ENCODE data around the gene TTI1.

The TTI1 gene

DNA sequence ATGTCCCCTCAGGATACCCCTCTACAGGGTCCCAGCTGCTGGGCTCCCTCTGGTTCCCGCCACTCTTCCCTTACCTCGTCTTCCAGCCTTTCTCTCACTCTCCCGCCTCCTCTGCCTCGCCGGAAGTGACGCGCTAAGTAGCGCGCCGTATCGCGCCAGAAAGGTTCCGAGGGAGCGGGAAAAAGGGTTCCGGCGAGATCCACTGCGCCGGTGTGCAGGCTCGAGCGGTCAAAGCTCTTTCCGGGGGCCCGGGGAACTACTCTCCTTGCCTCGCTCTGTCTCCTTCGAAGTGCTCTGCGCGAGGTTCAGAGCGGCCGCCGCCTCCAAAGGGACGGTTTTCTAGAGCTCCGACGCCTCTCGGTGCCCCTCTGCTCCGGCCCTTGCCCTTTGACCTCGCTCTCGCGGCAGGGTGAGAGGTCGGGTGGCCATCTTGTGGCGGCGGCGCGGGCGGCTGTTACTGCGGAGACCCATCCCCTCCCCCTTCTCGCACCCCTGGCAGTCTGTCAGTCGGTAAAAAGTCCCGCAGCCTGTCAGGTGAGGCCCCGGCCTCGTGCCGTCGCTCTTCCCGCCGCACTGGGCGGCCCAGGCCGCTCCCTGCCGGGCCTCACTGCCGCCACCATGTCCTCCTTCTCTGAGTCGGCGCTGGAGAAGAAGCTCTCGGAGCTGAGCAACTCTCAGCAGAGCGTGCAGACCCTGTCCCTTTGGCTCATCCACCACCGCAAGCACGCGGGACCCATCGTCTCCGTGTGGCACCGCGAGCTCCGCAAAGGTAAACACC, at the start of gene TTI1, which contains the start of gene RPRD1B:
Gene TTI1, minus strand, starts transcription at position 127 of the 778 bp plus-strand sequence. CDS start 19,640 bp downstream, outside the sequence.
Gene RPRD1B, plus strand, starts transcription at position 417 of the 778 bp plus-strand sequence. Its CDS starts 202 bp downstream, at position 619.
- TF ChIP-seq, protein P1, sequence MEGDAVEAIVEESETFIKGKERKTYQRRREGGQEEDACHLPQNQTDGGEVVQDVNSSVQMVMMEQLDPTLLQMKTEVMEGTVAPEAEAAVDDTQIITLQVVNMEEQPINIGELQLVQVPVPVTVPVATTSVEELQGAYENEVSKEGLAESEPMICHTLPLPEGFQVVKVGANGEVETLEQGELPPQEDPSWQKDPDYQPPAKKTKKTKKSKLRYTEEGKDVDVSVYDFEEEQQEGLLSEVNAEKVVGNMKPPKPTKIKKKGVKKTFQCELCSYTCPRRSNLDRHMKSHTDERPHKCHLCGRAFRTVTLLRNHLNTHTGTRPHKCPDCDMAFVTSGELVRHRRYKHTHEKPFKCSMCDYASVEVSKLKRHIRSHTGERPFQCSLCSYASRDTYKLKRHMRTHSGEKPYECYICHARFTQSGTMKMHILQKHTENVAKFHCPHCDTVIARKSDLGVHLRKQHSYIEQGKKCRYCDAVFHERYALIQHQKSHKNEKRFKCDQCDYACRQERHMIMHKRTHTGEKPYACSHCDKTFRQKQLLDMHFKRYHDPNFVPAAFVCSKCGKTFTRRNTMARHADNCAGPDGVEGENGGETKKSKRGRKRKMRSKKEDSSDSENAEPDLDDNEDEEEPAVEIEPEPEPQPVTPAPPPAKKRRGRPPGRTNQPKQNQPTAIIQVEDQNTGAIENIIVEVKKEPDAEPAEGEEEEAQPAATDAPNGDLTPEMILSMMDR (IDR thresholded peaks at IDR 0.05; ENCODE audit: low read depth, low read length), result no peak
- peak; percentile 83 to 87 for DNase-seq (ENCODE audit: low read depth in 2 of 2)
- peak within 1 kb of the TSS; percentile 92 to 93 for H3K4me3 ChIP-seq (replicated peaks in 1 of 2; ENCODE audit: low read depth in 2 of 2, low read length in 2 of 2)

DNA sequence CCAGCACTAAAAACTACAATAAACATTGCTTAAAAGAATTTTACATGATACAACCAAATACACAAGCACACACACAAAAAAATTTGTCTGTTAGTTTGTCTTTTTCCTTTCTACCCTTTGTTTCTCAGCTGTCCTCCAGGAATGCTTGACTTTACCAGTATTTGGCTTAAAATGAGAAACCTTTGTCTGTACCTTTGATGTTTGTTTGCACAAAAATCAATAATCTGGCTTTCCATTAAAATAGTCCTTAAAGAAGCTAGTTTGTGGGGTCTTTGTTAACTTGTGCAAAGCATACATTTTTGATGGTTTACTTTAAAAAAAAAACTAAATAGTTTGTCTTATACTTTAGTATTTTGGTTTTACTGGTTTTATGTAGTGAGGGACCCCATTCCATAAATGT, 49.6 kb upstream of the TTI1 start:
- H3K4me3 ChIP-seq (replicated peaks in 1 of 2; ENCODE audit: low read depth in 2 of 2, low read length in 2 of 2), result no peak overlapping the region
- TF ChIP-seq, protein P1 (IDR thresholded peaks at IDR 0.05; ENCODE audit: low read depth, low read length), result no peak
- DNase-seq (ENCODE audit: low read depth in 2 of 2), result no peak

DNA sequence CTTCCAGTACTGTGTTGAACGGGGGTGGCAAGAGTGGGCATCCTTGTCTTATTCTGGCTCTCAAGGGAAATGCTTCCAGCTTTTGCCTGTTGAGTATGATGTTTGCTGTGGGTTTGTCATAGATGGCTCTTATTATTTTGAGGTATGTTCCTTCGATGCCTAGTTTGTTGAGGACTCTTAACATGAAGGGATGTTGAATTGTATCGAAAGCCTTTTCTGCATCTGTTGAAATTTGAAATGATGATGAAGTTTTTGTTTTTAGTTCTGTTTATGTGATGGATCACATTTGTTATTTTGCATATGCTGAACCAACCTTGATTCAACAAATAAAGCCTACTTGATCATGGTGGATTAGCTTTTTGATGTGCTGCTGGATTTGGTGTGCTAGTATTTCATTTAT, 48.3 kb upstream of the TTI1 start:
- no peak for DNase-seq (ENCODE audit: low read depth in 2 of 2)
- TF ChIP-seq, protein P1 (IDR thresholded peaks at IDR 0.05; ENCODE audit: low read depth, low read length), result no peak
- no peak overlapping the region for H3K4me3 ChIP-seq (replicated peaks in 1 of 2; ENCODE audit: low read depth in 2 of 2, low read length in 2 of 2)

DNA sequence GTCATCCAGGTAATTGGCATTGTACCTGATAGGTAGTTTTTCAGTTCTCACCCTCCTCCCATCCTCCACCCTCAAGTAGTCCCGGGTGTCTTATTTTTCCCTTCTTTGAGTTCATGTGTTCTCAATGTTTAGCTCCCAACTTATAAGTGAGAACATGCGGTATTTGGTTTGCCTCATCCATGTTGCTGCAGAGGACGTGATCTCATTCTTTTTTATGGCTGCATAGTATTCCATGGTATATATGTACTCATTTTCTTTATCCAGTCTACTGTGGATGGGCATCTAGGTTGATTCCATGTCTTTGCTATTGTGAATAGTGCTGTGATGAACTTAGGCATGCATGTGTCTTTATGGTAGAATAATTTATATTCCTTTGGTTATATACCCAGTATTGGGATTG, 46.1 kb upstream of the TTI1 start:
- DNase-seq (ENCODE audit: low read depth in 2 of 2), result no peak
- TF ChIP-seq, protein P1 (IDR thresholded peaks at IDR 0.05; ENCODE audit: low read depth, low read length), result no peak
- no peak overlapping the region for H3K4me3 ChIP-seq (replicated peaks in 1 of 2; ENCODE audit: low read depth in 2 of 2, low read length in 2 of 2)

DNA sequence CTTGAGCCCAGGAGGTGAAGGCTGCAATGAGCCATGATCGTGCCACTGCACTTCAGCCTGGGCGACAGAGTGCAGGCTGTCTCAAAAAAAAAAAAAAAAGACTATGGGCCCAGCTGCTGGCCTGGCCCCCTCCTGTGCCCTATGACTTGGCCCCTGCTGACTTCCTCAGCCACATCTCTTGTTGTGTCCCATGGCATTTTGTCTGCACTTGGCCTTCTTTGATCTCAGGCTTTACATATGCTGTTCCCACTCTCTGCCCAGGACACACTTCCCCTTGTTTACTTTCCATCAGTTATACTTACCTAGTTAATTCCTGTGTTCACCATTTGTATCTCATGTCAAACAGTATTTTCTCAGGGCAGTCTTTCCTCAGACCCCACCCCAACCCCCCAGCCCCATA, 44.8 kb upstream of the TTI1 start:
- DNase-seq (ENCODE audit: low read depth in 2 of 2), result no peak
- TF ChIP-seq, protein P1 (IDR thresholded peaks at IDR 0.05; ENCODE audit: low read depth, low read length), result no peak
- no peak overlapping the region for H3K4me3 ChIP-seq (replicated peaks in 1 of 2; ENCODE audit: low read depth in 2 of 2, low read length in 2 of 2)

DNA sequence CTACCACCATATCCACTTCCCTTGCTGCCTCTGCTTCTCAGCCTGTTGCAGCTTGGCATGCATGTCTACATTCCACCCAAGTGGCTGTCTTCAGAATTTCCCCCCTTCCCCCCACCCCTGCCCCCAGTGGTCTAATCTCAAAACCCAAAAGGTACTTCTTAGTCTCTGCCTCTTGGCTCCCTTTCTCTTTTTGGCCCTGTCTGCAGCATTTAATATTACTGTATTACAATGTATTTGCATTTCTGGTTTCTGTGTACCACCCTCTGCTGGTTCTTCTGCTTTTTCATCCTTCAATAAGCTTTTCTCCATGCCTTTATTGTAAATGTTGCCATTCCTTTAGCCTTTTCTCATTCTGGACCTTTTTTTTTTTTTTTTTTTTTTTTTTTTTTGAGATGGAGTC, 43.3 kb upstream of the TTI1 start:
- no peak for DNase-seq (ENCODE audit: low read depth in 2 of 2)
- TF ChIP-seq, protein P1 (IDR thresholded peaks at IDR 0.05; ENCODE audit: low read depth, low read length), result no peak
- no peak overlapping the region for H3K4me3 ChIP-seq (replicated peaks in 1 of 2; ENCODE audit: low read depth in 2 of 2, low read length in 2 of 2)

All from cardiac fibroblast (primary cell).